Measurements from ENCODE around the gene RNF138.
"Not testable (repeated sequence)": the region's sequence is repeated elsewhere in the genome, so short reads cannot be mapped to it uniquely, and the experiment has no call there.

The RNF138 gene

DNA sequence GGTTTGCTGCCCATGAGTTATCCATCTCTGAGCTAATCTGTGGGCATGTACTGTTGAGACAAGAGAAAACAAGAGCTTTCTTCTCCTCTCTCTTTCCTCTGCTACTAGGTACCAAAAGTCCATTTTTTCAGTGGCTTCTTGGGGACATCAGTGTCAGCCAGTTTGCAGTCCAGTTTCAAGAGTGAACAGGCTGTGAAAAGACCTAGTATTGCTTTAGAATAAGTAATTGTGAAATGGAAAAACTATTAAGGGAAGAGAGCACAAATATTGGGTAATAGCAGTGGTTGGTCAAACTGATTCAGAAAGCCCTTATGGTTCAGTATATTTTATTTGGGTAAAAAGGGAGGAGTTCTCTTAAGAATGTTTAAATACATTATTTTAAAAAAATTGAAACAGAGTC is 65.2 kb downstream of the RNF138 start:
- no peak for DNase-seq
- TF ChIP-seq, protein P1, sequence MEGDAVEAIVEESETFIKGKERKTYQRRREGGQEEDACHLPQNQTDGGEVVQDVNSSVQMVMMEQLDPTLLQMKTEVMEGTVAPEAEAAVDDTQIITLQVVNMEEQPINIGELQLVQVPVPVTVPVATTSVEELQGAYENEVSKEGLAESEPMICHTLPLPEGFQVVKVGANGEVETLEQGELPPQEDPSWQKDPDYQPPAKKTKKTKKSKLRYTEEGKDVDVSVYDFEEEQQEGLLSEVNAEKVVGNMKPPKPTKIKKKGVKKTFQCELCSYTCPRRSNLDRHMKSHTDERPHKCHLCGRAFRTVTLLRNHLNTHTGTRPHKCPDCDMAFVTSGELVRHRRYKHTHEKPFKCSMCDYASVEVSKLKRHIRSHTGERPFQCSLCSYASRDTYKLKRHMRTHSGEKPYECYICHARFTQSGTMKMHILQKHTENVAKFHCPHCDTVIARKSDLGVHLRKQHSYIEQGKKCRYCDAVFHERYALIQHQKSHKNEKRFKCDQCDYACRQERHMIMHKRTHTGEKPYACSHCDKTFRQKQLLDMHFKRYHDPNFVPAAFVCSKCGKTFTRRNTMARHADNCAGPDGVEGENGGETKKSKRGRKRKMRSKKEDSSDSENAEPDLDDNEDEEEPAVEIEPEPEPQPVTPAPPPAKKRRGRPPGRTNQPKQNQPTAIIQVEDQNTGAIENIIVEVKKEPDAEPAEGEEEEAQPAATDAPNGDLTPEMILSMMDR (IDR thresholded peaks at IDR 0.05) = no peak
- no peaks in the 10 kb centered on the region for H3K36me3 Mint-ChIP-seq (ENCODE audit: low read depth)
- H3K9me3 Mint-ChIP-seq = no peaks in the 10 kb centered on the region
- H3K27ac Mint-ChIP-seq = no peak overlapping the region
- no peak overlapping the region for H3K4me3 Mint-ChIP-seq
- peaks cover 3% of the 10 kb centered on the region for H3K27me3 Mint-ChIP-seq (ENCODE audit: low read depth, poor library complexity)
- peaks cover 10% of the 10 kb centered on the region for H3K4me1 Mint-ChIP-seq

- no peak for DNase-seq
- Mint-ChIP-seq H3K4me1 (peaks cover 10% of the 10 kb centered on the region), H3K4me3 (peak overlapping the region; percentile 77), H3K27ac (no peak overlapping the region), H3K9me3 (no peaks in the 10 kb centered on the region), H3K27me3 (ENCODE audit: low read depth, poor library complexity) (peaks cover 3% of the 10 kb centered on the region), H3K36me3 (ENCODE audit: low read depth) (no peaks in the 10 kb centered on the region)
- TF ChIP-seq, protein P1 (IDR thresholded peaks at IDR 0.05) = no peak
Measured at GRCh38 chr18:32157580-32157979, 65.9 kb downstream of the RNF138 start.

DNA sequence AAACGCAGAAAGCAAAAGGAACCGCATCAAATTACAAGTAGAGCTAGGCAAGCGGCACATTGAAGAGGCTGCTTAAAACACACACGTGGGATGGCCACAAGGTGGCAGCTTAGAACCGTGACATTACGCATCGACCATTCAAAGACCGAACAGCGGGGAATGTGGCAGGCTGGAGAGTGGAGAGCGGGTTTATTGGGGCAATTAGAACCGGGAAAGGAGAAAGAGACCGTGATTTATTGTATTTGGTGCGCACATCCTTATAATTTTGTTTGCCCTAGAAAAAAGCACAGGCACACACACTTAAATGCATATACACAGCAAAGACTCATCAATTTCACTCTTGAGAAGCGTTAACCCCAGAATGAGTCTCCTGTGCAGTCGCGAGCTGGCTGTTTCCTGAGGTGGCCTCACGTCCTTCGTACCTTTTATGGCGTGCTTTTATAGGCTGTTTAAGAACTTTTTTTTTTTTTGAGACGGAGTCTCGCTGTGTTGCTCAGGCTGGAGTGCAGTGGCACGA is 66.5 kb downstream of the RNF138 start:
- no peak overlapping the region for H3K27ac Mint-ChIP-seq
- peaks cover 10% of the 10 kb centered on the region for H3K4me1 Mint-ChIP-seq
- peak; percentile 79 for DNase-seq
- TF ChIP-seq, protein P1 (IDR thresholded peaks at IDR 0.05) = peak; percentile 75
- H3K4me3 Mint-ChIP-seq = peak overlapping the region; percentile 77
- peaks cover 3% of the 10 kb centered on the region for H3K27me3 Mint-ChIP-seq (ENCODE audit: low read depth, poor library complexity)
- H3K9me3 Mint-ChIP-seq = no peaks in the 10 kb centered on the region
- no peaks in the 10 kb centered on the region for H3K36me3 Mint-ChIP-seq (ENCODE audit: low read depth)

GRCh38 chr18:32158631-32159030 is 67.0 kb downstream of the RNF138 start:
- peak overlapping the region; percentile 77 for H3K4me3 Mint-ChIP-seq
- not testable (repeated sequence) for H3K4me1 Mint-ChIP-seq; H3K27ac Mint-ChIP-seq; H3K9me3 Mint-ChIP-seq; H3K36me3 Mint-ChIP-seq (ENCODE audit: low read depth); H3K27me3 Mint-ChIP-seq (ENCODE audit: low read depth, poor library complexity)
- DNase-seq = peak; percentile 3

GRCh38 chr18:32160547-32160946 is 68.9 kb downstream of the RNF138 start:
- DNase-seq = no peak
- no peaks in the 10 kb centered on the region for H3K36me3 Mint-ChIP-seq (ENCODE audit: low read depth)
- peaks cover 3% of the 10 kb centered on the region for H3K27me3 Mint-ChIP-seq (ENCODE audit: low read depth, poor library complexity)
- no peaks in the 10 kb centered on the region for H3K9me3 Mint-ChIP-seq
- H3K27ac Mint-ChIP-seq = no peak overlapping the region
- peaks cover 10% of the 10 kb centered on the region for H3K4me1 Mint-ChIP-seq
- H3K4me3 Mint-ChIP-seq = no peak overlapping the region
- TF ChIP-seq, protein P1 (IDR thresholded peaks at IDR 0.05) = no peak

DNA sequence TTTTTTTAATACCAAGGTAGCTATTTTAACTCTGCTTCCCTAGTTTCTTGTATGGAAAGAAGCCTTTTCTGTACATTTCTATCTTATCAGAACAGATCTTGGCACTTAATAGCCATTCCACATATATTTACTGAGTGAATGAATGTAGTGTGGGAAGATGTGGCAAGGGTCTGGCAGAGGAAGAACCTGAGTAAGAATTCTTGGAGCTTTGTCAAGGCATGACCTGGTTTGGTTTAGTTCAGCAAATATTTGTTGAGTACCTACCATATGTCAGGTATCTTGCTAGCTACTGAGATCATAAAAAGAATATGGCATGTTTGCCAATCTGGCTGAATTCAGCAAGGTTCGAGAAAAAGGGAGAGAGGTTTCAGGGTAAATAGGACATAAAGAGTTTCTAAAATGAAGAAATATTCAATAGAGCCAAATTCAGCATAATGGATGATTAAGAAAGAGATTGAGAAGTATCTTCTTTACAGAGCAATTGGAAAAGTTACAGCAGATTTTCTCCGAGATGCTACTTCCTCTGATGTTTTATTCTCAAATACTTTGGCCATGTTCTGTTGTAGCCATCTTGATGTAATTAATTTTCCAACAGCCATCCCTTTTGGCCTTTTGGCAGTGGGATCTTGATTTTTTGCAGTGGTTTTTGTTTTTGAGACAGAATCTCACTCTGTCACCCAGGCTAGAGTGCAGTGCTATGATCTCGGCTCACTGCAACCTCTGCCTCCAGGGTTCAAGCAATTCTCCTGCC is 76.5 kb downstream of the RNF138 start:
- Mint-ChIP-seq H3K4me1 (no peaks in the 10 kb centered on the region), H3K9me3 (no peaks in the 10 kb centered on the region), H3K36me3 (ENCODE audit: low read depth) (no peaks in the 10 kb centered on the region), H3K27me3 (ENCODE audit: low read depth, poor library complexity) (no peaks in the 10 kb centered on the region), H3K27ac (no peak overlapping the region), H3K4me3 (no peak overlapping the region)
- TF ChIP-seq, protein P1 (IDR thresholded peaks at IDR 0.05) = no peak
- no peak for DNase-seq
